Activated naive CD4-positive, alpha-beta T cell treated with anti-CD3 and anti-CD28 coated beads, Interleukin-2, amount 50 U/mL, for 24 hours (primary cell): ENCODE data around the gene ARHGEF4.

Experiments used
- H3K27ac Mint-ChIP-seq: one replicate; pipeline ENCODE4 v1.8.0; 2021; ENCODE audit warnings: mild to moderate bottlenecking, mixed read lengths
- H3K27me3 Mint-ChIP-seq: one replicate; pipeline ENCODE4 v1.8.0; 2021; ENCODE audit warnings: mixed read lengths
- H3K36me3 Mint-ChIP-seq: one replicate; pipeline ENCODE4 v1.8.0; 2021; ENCODE audit warnings: mixed read lengths
- H3K4me1 Mint-ChIP-seq: one replicate; pipeline ENCODE4 v1.8.0; 2021; ENCODE audit warnings: mixed read lengths
- H3K4me3 Mint-ChIP-seq: one replicate; pipeline ENCODE4 v1.8.0; 2021; ENCODE audit warnings: mild to moderate bottlenecking, mixed read lengths
- H3K9me3 Mint-ChIP-seq: one replicate; pipeline ENCODE4 v1.8.0; 2021; ENCODE audit warnings: mixed read lengths

ARHGEF4 gene

DNA sequence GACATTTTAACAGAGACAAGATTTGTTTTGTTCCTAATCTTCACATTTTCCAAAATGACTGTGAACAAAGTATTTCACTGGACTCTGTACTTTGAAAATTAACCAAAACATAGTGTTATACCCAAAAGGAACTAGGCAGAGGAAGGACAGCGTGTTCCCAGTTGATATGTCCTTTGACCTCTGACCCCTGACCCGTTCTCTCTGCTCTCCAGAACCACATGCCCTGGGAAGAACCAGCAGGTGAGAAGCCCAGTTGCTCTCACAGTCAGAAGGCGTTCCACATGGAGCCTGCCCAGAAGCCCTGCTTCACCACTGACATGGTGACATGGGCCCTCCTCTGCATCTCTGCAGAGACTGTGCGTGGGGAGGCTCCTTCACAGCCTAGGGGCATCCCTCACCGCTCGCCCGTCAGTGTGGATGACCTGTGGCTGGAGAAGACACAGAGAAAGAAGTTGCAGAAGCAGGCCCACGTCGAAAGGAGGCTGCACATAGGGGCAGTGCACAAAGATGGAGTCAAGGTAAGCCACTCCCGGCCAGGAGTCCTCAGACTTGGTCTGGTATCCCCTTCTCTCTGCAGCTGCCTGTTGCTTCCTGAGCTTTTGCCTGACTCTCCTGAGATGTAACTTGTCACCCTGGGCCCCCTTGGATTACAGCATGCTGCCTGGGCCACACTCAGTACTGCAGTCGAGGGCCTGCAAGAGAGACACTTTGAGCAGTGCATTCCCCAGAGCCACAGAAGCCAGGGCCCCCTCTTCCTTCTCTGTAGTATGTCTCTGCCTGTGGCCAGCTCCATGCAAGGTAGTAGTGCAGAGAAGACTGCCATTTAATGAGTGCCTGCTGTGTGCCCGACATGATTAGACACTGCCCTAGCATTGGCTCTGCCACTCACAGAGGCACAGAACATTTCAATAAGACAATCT lies 94.3 kb downstream of the ARHGEF4 start:
- Mint-ChIP-seq H3K4me1 (no peaks in the 10 kb centered on the region), H3K4me3 (no peak overlapping the region), H3K36me3 (no peaks in the 10 kb centered on the region), H3K9me3 (peaks cover 5% of the 10 kb centered on the region), H3K27me3 (peaks cover 9% of the 10 kb centered on the region), H3K27ac (no peak overlapping the region)

DNA sequence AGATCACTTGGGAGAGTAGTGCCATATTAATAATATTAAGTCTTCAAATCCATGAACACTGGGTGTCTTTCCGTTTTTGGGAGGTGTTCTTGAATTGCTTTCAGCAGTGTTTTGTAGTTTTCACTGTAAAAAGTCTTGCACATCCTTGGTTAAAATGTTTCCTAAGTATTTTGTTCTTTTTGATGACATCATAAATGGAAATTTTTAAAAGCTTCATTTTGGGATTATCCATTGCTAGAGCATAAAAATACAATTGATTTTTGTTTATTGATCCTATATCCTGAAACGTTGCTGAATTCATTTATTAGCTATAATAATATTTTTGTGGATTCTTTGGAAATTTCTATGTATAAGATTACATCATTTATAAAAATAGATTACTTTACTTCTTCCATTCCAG lies 96.8 kb downstream of the ARHGEF4 start:
- Mint-ChIP-seq H3K4me3 (no peak overlapping the region), H3K27me3 (peaks cover 11% of the 10 kb centered on the region), H3K36me3 (no peaks in the 10 kb centered on the region), H3K27ac (no peak overlapping the region), H3K9me3 (no peaks in the 10 kb centered on the region), H3K4me1 (no peaks in the 10 kb centered on the region)

DNA sequence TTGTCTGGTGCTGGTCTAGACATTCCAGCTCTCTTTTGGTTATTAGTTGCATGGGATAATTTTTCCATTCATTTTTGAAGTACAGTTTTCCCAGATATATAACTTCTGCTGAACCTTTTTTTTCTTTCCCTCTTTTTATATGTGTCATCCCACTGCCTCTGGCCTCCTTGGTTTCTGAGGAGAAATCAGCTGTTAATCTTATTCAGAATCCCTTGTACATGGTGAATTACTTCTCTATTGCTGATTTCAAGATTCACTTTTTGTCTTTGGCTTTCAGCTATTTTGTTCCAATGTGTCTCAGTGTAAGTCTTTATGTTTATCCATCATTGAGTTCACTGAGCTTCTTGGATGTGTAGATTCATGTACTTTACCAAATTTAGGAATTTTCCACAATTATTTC lies 99.7 kb downstream of the ARHGEF4 start:
- no peak overlapping the region for H3K4me3 Mint-ChIP-seq
- H3K27me3 Mint-ChIP-seq: peaks cover 5% of the 10 kb centered on the region
- H3K27ac Mint-ChIP-seq: no peak overlapping the region
- H3K36me3 Mint-ChIP-seq: no peaks in the 10 kb centered on the region
- no peaks in the 10 kb centered on the region for H3K9me3 Mint-ChIP-seq
- no peaks in the 10 kb centered on the region for H3K4me1 Mint-ChIP-seq

DNA sequence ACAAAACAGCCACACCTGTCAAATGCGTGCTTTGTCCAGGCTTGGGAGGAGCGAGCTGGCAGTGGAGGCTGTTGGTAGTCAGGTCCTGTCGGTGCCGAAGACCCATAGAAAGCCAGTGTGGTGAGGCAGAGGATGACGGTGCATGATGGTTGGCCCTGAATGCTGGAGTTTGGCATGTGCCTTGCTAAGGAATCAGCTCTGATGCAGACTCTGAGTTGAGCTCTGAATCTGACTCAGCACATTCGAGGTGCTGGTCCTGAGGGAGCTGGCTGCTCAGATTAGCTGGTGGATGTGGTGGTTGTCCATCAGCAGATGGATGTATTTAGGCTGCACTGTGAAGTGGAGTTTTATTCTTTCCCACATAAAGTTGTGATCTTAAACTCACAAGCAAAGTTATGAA lies 111.3 kb downstream of the ARHGEF4 start:
- Mint-ChIP-seq H3K4me3 (no peak overlapping the region), H3K4me1 (no peaks in the 10 kb centered on the region), H3K36me3 (peaks cover 4% of the 10 kb centered on the region), H3K27ac (no peak overlapping the region), H3K9me3 (peaks cover 26% of the 10 kb centered on the region), H3K27me3 (peaks cover 1% of the 10 kb centered on the region)

DNA sequence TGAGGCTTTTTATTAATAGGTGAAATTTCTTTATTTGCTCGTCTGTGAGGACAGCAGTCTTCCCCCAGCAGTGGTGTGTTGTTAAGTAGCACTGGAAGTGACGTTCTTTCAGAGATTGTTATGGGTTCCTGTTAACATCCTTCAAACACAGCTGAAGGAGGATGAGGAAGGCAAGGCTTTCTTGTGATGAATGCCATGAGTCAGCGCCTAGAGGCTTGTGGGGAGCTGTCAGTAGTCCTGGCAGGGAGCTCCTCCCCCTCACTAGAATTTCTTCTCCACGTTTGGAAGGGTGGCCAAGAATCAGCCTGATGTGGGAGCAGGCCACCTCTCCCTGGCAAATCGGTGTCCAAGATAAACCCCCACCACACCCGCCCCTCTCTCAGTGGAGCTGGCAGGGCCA lies 113.2 kb downstream of the ARHGEF4 start:
- no peaks in the 10 kb centered on the region for H3K27me3 Mint-ChIP-seq
- H3K36me3 Mint-ChIP-seq: peaks cover 9% of the 10 kb centered on the region
- H3K9me3 Mint-ChIP-seq: peaks cover 21% of the 10 kb centered on the region
- no peak overlapping the region for H3K27ac Mint-ChIP-seq
- H3K4me1 Mint-ChIP-seq: no peaks in the 10 kb centered on the region
- no peak overlapping the region for H3K4me3 Mint-ChIP-seq

DNA sequence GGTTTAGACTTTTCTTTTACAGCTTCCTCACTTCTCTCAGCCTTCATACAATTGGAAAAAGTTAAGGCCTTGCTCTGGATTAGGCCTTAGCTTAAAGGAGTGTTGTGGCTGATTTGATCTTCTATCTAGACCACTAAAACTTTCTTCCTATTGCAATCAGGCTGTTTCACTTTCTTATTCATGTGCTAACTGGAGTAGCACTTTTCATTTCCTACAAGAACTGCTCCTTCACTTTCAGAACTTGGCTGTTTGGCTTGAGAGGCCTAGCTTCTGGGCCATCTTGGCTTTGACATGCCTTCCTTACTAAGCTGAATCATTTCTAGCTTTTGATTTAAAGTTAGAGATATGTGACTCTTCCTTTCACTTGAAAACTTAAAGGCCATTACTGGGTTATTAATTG lies 114.3 kb downstream of the ARHGEF4 start:
- Mint-ChIP-seq H3K27me3 (no peaks in the 10 kb centered on the region), H3K4me3 (no peak overlapping the region), H3K4me1 (no peaks in the 10 kb centered on the region), H3K27ac (no peak overlapping the region), H3K36me3 (peaks cover 6% of the 10 kb centered on the region), H3K9me3 (peaks cover 24% of the 10 kb centered on the region)

DNA sequence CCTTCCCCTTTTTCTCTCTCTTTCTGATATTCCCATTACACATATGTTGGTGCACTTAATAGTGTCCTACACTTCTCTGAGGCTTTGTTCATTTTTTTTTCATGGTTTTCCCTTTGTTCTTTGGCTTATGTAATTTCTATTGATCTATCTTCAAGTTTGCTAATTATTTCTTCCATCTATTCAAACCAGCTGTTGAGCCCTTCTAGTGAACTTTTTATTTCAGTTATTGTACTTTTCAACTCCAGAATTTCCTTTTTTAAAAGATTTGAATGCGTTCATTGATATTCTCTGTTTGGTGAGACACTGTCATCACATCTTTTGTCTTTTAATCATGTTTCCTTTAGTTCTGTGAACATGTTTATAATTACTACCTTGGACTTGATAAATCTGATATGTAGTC lies 118.2 kb downstream of the ARHGEF4 start:
- Mint-ChIP-seq H3K27ac (no peak overlapping the region), H3K9me3 (peaks cover 24% of the 10 kb centered on the region), H3K27me3 (peaks cover 3% of the 10 kb centered on the region), H3K4me1 (no peaks in the 10 kb centered on the region), H3K4me3 (no peak overlapping the region), H3K36me3 (peaks cover 5% of the 10 kb centered on the region)

DNA sequence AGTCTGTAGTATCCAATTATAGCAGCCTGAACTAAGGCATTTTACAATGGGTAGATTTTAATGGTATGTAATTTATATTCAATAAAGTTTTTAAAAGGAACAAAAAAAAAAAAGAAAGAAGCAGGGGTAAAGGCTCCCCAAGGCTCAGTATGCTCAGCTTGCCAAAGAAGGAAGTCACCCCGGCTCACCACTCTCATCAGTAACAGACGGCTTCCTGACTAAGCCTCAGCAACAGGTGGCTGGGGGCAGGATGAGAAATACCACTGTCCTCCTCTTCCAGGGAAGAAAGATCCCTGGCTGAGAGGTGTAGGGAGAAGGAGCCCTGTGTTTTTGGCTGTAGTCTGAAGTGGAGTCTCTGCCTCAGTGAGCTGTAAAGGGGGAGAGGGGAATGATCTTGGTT lies 121.2 kb downstream of the ARHGEF4 start:
- H3K4me3 Mint-ChIP-seq: no peak overlapping the region
- no peak overlapping the region for H3K27ac Mint-ChIP-seq

DNA sequence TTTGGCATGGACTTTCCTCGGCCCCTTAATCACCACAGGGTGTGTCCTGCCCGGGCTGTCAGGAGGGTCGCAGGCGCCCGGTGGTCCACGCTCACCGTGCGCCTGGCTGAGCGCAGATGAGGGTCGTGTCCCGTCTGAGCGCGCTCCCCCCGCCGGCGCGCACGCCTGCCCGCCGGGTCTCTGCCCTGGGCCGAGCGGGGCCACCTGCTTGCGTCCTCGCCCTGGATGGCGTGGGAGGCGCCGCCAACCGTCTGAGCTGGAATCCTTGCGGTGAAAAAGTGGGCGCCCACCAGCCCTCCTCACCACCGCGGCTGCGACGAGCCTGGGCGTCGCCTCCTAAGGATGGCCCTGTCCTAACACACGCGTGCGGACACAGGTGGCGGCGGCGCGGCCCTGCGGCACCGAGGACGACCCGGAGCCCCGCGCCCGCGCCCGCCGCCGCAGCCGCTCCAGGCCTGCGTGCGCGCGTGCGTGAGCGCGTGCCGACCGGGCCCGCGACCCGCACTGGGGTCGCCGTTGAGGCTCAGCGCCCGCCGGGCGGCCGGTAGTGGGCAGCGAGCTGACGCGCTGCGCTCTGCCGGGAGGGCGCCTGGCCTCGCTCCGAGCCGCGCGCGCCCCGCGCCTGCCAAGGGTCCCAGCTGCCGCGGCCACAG lies 126.6 kb downstream of the ARHGEF4 start:
- no peak overlapping the region for H3K27ac Mint-ChIP-seq
- no peak overlapping the region for H3K4me3 Mint-ChIP-seq
- peaks cover 2% of the 10 kb centered on the region for H3K36me3 Mint-ChIP-seq
- no peaks in the 10 kb centered on the region for H3K9me3 Mint-ChIP-seq
- H3K4me1 Mint-ChIP-seq: peaks cover 9% of the 10 kb centered on the region
- peaks cover 38% of the 10 kb centered on the region for H3K27me3 Mint-ChIP-seq

More for the DNA sequence above, 121.2 kb downstream of the ARHGEF4 start:
- H3K4me1 Mint-ChIP-seq: no peaks in the 10 kb centered on the region
- H3K27me3 Mint-ChIP-seq: peaks cover 20% of the 10 kb centered on the region
- H3K36me3 Mint-ChIP-seq: peaks cover 5% of the 10 kb centered on the region
- H3K9me3 Mint-ChIP-seq: peaks cover 13% of the 10 kb centered on the region

DNA sequence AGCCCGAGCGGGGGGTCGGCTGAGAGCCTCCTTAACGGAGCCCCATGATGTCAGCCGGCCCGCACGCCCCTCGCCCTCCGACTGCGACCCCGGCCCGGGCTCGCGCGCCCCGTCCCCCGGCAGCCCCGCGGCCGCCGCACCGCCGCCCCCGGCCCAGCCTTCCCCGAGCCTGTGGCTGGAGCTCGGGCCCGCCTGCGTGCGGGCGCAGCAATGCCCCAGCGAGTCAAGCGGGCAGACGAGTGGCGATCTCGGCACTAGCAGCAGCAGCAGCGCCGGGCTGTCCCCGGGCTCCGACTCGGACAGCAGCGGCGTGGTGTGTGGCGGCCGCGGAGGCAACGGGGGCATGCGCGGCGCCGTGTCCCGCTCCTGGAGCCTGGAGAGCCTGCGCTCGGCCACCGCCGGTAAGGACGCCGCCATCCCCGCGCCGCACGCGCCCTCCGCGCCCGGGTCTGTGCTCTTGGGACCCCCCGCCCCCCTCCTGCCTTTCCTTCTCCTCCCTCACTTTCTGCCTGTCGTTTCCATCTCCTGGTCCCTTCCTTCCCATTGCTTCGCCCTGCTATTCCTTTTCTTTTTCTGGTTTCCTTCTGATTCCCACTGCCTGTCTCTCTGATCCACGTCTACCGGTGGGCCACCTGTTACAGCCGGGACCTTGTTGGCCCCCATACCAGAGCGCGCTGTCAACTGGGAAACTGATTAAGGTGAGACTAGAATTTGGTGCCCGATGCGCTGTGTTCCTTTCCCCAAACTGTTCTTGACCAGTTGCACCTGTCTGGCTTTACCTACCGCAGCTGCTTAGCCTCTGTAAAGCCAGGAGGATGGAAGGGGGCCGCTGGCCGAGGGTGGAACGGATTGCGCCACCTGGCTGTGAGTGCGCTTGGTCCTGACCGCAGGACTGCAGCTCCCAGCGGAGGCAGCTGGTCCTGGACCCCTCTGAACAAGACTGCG lies 127.4 kb downstream of the ARHGEF4 start:
- Mint-ChIP-seq H3K4me1 (peaks cover 9% of the 10 kb centered on the region), H3K9me3 (no peaks in the 10 kb centered on the region), H3K27ac (no peak overlapping the region), H3K27me3 (peaks cover 38% of the 10 kb centered on the region), H3K4me3 (peak overlapping the region; percentile 76), H3K36me3 (peaks cover 2% of the 10 kb centered on the region)

DNA sequence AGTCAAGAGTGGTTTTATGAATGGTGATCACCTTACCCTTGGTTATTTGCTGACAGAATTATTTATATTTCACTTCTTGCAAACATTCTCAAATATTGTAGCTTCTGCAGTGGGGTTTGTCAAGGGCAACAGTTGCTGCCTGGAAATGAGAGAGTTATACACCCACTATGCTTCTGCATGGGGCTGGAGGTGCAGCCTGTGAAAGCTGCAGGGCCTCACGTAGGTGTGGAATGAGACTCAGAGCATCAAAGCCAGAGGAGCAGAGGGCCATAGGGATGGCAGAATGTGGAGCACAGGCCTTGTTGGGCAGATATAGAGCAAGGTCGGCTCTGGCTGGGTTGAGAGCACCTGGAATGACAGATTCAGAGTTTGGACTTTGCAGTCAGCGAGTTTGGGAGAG lies 128.2 kb downstream of the ARHGEF4 start:
- peaks cover 9% of the 10 kb centered on the region for H3K4me1 Mint-ChIP-seq

DNA sequence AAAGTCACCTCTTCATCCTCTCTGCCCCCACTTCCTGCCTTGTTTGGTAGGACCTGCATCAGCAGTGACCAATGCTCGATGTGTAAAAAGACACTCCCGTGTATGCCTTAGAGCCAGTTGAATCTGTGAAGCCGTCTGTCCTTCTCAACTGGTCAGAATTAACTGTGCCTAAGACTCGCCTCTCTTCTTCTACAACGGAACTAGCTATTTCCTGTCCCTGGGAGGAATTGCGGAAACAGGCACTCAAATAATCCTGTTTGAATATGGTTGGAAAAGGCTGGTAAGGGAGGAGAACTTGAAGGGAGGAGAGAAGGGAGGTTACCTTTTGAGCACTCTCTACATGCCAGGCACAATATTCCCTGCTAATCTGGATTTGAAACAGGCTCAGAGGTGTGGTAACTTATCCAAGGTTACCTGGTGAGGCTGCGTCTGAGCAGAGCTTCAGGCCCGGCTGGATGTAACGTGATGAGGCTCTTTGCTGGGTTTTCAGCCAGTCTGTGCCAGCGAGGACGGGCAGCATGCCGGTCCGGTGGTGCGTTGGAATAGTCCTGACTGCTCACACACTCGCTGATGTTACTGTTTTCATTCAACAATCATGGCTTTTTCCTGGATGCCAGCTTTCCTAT lies 129.5 kb downstream of the ARHGEF4 start:
- no peak overlapping the region for H3K4me3 Mint-ChIP-seq

More for the DNA sequence above, 128.2 kb downstream of the ARHGEF4 start:
- Mint-ChIP-seq H3K27me3 (peaks cover 36% of the 10 kb centered on the region), H3K27ac (no peak overlapping the region), H3K9me3 (no peaks in the 10 kb centered on the region), H3K4me3 (no peak overlapping the region), H3K36me3 (peaks cover 2% of the 10 kb centered on the region)

DNA sequence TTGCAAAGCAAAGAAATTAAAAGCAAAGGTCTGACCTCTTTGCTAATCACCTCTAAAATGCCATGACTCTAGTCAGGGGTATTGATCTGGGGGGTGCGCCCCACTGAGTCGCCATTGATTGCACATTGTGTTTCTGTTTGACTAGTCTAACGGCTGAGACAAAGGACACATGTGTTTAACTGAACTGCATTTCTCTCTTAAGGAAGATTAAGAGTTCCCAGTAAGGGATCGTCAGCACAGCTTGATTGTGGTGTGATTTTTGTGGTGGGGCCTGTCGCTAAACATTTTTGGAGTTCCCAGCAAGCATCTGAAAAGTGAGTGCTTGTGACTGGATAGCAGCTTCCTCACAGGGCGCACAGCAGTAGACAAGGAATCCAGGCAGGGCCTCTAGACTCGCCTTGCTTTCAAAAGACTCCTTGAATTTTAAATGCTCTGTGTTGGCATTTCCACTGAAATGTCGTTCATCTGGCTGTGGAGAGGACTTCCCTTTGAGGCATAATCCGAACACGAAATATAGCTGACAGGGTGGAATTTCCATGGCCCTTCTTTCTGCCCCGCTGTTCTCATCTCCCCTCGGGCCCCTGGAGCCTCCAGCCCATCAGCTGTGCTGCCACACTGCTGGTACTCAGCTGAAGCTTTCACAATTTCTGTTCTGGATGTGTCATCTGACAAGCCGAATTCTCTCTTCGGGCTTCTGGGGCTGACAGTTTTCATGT lies 130.2 kb downstream of the ARHGEF4 start:
- Mint-ChIP-seq H3K9me3 (no peaks in the 10 kb centered on the region), H3K36me3 (peaks cover 2% of the 10 kb centered on the region), H3K27me3 (peaks cover 23% of the 10 kb centered on the region), H3K4me1 (peaks cover 9% of the 10 kb centered on the region), H3K4me3 (no peak overlapping the region), H3K27ac (no peak overlapping the region)

More for the DNA sequence above, 129.5 kb downstream of the ARHGEF4 start:
- peaks cover 29% of the 10 kb centered on the region for H3K27me3 Mint-ChIP-seq
- peaks cover 2% of the 10 kb centered on the region for H3K36me3 Mint-ChIP-seq
- H3K9me3 Mint-ChIP-seq: no peaks in the 10 kb centered on the region
- H3K27ac Mint-ChIP-seq: no peak overlapping the region
- H3K4me1 Mint-ChIP-seq: peaks cover 9% of the 10 kb centered on the region

DNA sequence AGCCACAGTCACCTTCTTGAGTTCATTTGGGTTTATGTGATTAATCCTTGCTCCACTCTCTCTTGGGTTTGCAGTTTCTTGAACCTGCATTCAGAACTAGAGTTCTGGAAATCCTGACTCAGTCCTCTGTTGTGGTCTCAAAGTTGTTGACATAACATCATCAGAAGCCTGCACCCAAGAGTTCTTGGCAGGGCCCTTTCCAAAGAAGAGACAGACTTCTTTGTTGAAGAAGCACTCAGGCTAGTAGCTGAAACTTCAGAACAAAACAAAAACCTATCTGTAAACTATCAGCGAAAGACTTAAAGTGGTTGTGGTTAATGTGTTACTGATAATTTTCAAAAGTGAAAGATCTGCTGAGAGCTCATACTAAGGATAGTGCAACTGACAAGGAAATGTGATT lies 135.7 kb downstream of the ARHGEF4 start:
- H3K36me3 Mint-ChIP-seq: no peaks in the 10 kb centered on the region
- H3K4me1 Mint-ChIP-seq: no peaks in the 10 kb centered on the region
- no peaks in the 10 kb centered on the region for H3K27me3 Mint-ChIP-seq
- H3K4me3 Mint-ChIP-seq: no peak overlapping the region
- no peaks in the 10 kb centered on the region for H3K9me3 Mint-ChIP-seq
- no peak overlapping the region for H3K27ac Mint-ChIP-seq
